ENCODE measurements around the gene DNAJB8. TPM values are rescaled to one million over a fixed set of nuclear protein-coding genes. Genes with fewer than 3 reads are reported as not detected.

DNAJB8 gene
- total RNA-seq, 1 experiment from 2014 or later, result not detected

GRCh38 chr3:128447561-128448013 is 19.1 kb downstream of the DNAJB8 start:
- Mint-ChIP-seq H3K27me3 (ENCODE audit: low read depth) (peaks cover 83% of the 10 kb centered on the region), H3K4me3 (no peak overlapping the region)
- no CpG with 5 or more reads among the region's 3 CpGs for WGBS (ENCODE audit: extremely low coverage, insufficient read length, low lambda C conversion rate)

More at GRCh38 chr3:128447561-128448013, 19.1 kb downstream of the DNAJB8 start:
- Histone ChIP-seq H3K27ac (ENCODE audit: insufficient read length, low read depth, low read length) (no peak overlapping the region), H2BK15ac (ENCODE audit: low read depth, low read length) (no peak overlapping the region), H3K9me3 (ENCODE audit: control insufficient read depth, low read depth, low read length) (no peaks in the 10 kb centered on the region), H2BK12ac (ENCODE audit: insufficient read length, low read depth, low read length) (no peak overlapping the region), H4K20me1 (ENCODE audit: control insufficient read depth, insufficient read depth, insufficient read length) (peaks cover 2% of the 10 kb centered on the region), H3K14ac (ENCODE audit: insufficient read depth, low read length) (no peak overlapping the region), H3K4ac (ENCODE audit: low read depth, low read length) (no peak overlapping the region), H3K79me1 (ENCODE audit: insufficient read depth, low read depth, low read length, poor library complexity, severe bottlenecking) (no peaks in the 10 kb centered on the region), H3K4me1 (ENCODE audit: insufficient read depth, low read length) (no peaks in the 10 kb centered on the region), H3K18ac (ENCODE audit: insufficient read length, low read depth, low read length) (no peak overlapping the region), H4K5ac (ENCODE audit: insufficient read length, low read depth, low read length) (no peak overlapping the region), H4K8ac (replicated peaks; ENCODE audit: insufficient read length, low read depth, low read length) (no peak overlapping the region), H2BK20ac (ENCODE audit: low read depth, low read length, poor library complexity, severe bottlenecking) (no peak overlapping the region), H3K23ac (ENCODE audit: insufficient read length, low read depth, low read length) (no peak overlapping the region), H3K23me2 (ENCODE audit: insufficient read length, low read depth, low read length, poor library complexity, severe bottlenecking) (no peaks in the 10 kb centered on the region), H3K79me2 (ENCODE audit: insufficient read depth, low read length) (no peaks in the 10 kb centered on the region), H2AFZ (ENCODE audit: low read length) (no peak overlapping the region), H3K56ac (ENCODE audit: insufficient read length, low read depth, low read length) (no peak overlapping the region), H4K91ac (ENCODE audit: insufficient read length, low read depth, low read length) (no peak overlapping the region), H2AK5ac (ENCODE audit: insufficient read length, low read length) (no peak overlapping the region), H3K27me3 (ENCODE audit: insufficient read depth, low read length) (no peaks in the 10 kb centered on the region; the same call in 1 of the 2 replicates), H3K4me2 (ENCODE audit: insufficient read depth, insufficient read length, low read length) (no peak overlapping the region), H2BK5ac (ENCODE audit: insufficient read length, low read length) (no peak overlapping the region), H3K9ac (ENCODE audit: extremely low read depth, insufficient read length, low read length) (no peak overlapping the region), H3T11ph (ENCODE audit: low read length) (no peak overlapping the region), H2BK120ac (ENCODE audit: low read depth, low read length, poor library complexity, severe bottlenecking) (no peak overlapping the region)
- peaks cover 5 to 12% of the 10 kb centered on the region in 2 experiments for H3K9me3 Mint-ChIP-seq
- H3K4me1 Mint-ChIP-seq, result peaks cover 4 to 5% of the 10 kb centered on the region in 2 experiments
- TF ChIP-seq CTCF (conservative IDR thresholded peaks at IDR 0.05), result no peak
- no peak overlapping the region for H3K27ac Mint-ChIP-seq
- no peak for DNase-seq
- H3K36me3 Mint-ChIP-seq (ENCODE audit: insufficient read depth in 1 of 3, low read depth in 3 of 3), result no peaks in the 10 kb centered on the region; a peak in 1 of 7 replicates

Data from H9 (cell line).